ENCODE results near the gene NFKBIZ.

DNA sequence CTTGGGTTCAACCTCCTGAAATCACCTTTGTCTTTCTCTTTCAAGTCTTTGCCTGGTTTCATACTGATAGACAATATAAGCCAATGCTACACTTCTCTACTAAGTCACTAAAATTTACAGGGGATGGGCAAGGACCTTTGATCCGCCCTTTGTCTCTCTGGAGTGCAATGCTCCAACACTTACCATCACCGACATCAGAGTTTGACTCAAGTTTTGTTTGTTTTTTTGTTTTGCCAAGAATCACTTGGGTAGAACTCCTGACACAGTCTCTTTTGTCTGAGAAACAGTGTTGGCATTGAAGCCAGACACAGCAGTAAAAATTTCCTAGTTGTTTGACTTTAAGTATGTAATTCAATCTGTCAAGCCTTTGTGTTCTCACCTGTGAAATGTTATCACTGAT is 29.3 kb downstream of the NFKBIZ start:
- TF ChIP-seq, protein P1, sequence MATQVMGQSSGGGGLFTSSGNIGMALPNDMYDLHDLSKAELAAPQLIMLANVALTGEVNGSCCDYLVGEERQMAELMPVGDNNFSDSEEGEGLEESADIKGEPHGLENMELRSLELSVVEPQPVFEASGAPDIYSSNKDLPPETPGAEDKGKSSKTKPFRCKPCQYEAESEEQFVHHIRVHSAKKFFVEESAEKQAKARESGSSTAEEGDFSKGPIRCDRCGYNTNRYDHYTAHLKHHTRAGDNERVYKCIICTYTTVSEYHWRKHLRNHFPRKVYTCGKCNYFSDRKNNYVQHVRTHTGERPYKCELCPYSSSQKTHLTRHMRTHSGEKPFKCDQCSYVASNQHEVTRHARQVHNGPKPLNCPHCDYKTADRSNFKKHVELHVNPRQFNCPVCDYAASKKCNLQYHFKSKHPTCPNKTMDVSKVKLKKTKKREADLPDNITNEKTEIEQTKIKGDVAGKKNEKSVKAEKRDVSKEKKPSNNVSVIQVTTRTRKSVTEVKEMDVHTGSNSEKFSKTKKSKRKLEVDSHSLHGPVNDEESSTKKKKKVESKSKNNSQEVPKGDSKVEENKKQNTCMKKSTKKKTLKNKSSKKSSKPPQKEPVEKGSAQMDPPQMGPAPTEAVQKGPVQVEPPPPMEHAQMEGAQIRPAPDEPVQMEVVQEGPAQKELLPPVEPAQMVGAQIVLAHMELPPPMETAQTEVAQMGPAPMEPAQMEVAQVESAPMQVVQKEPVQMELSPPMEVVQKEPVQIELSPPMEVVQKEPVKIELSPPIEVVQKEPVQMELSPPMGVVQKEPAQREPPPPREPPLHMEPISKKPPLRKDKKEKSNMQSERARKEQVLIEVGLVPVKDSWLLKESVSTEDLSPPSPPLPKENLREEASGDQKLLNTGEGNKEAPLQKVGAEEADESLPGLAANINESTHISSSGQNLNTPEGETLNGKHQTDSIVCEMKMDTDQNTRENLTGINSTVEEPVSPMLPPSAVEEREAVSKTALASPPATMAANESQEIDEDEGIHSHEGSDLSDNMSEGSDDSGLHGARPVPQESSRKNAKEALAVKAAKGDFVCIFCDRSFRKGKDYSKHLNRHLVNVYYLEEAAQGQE (IDR thresholded peaks at IDR 0.05; ENCODE audit: insufficient replicate concordance, low read depth), result no peak
- TF ChIP-seq, protein P2, sequence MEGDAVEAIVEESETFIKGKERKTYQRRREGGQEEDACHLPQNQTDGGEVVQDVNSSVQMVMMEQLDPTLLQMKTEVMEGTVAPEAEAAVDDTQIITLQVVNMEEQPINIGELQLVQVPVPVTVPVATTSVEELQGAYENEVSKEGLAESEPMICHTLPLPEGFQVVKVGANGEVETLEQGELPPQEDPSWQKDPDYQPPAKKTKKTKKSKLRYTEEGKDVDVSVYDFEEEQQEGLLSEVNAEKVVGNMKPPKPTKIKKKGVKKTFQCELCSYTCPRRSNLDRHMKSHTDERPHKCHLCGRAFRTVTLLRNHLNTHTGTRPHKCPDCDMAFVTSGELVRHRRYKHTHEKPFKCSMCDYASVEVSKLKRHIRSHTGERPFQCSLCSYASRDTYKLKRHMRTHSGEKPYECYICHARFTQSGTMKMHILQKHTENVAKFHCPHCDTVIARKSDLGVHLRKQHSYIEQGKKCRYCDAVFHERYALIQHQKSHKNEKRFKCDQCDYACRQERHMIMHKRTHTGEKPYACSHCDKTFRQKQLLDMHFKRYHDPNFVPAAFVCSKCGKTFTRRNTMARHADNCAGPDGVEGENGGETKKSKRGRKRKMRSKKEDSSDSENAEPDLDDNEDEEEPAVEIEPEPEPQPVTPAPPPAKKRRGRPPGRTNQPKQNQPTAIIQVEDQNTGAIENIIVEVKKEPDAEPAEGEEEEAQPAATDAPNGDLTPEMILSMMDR (IDR thresholded peaks at IDR 0.05; ENCODE audit: insufficient read depth, low read length), result no peak
- TF ChIP-seq POLR2AphosphoS5 (IDR thresholded peaks at IDR 0.05; ENCODE audit: low read depth), result no peak
- TF ChIP-seq SPI1 (IDR thresholded peaks at IDR 0.05; ENCODE audit: borderline replicate concordance, low read depth), result no peak
- TF ChIP-seq GABPA (IDR thresholded peaks at IDR 0.05; ENCODE audit: low read depth), result no peak
